ENCODE measurements around the gene STXBP6.

The STXBP6 gene

GRCh38 chr14:25049568-25050268 lies at the start of gene STXBP6:
Gene STXBP6, minus strand, starts transcription at chr14:25050147. Its CDS starts 75,329 bp downstream, at chr14:24974818.
- H3K27ac ChIP-seq: no peak within 1 kb of the TSS
- no peak for DNase-seq (ENCODE audit: low read depth, low spot score)

GRCh38 chr14:25097120-25097519 lies 47.2 kb upstream of the STXBP6 start:
- no peak overlapping the region for H3K27ac ChIP-seq
- no peak for DNase-seq (ENCODE audit: low read depth, low spot score)

GRCh38 chr14:25095736-25096437 lies 45.9 kb upstream of the STXBP6 start:
- DNase-seq (ENCODE audit: low read depth, low spot score): no peak
- no peak overlapping the region for H3K27ac ChIP-seq

DNA sequence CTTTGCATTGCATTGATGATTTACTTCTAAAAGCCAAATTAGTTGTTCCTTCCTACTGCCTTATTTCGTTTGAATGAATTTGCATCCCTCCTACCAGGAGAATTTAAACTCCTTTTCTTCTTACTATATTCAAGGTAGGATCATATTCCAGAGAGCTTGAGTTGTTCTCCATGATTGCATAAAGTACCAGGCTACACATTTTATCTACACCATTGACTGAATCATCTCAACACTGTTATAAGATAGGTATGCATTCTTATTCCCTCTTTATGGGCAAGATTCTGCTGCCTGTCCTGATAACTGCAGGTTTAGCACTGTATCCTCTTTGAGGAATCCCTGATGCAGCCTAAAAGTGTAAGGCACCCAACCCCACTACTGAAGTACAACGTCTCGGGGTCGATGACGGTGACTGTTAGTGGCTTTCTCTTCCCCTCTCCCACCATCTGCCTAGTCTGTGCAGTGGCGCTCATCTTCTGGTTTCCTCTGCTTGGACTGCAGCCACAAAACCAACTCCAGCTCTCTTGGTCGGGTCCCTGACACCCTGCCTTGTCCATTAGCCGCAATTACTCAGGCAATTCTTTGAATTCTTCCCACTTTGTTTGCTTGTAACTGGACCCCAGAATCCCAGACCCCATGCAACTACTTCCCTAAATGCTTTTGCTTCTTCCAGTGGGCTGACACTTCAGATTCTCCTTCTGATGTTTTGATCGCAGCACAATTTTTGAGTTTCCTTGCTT lies 44.4 kb upstream of the STXBP6 start:
- no peak overlapping the region for H3K27ac ChIP-seq
- no peak for DNase-seq (ENCODE audit: low read depth, low spot score)

DNA sequence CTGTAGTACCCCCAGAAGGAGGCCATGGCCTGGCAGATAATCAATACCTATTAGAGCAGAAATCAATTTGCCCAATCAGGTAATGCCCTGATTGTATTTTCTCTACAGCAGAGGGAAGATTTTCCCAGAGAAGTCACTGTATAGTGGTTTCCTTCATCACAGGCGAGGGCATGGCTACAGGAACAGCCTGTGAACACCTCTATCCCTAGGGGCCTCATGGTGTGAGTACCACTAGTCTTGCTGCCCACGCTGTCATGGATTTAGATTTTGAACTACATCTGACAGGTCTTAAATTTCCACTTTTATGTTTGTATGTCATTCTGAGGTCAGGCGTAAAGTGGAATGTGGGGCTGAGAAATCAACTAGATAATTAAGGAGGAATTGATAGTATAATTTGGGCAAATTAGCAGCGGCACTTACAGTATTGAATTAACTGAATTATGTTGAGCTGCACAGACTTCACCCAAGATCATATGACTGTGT lies 42.4 kb upstream of the STXBP6 start:
- no peak overlapping the region for H3K27ac ChIP-seq
- DNase-seq (ENCODE audit: low read depth, low spot score): no peak

GRCh38 chr14:25090716-25091454 lies 40.9 kb upstream of the STXBP6 start:
- H3K27ac ChIP-seq: peak overlapping the region; percentile 58
- peak; percentile 55 for DNase-seq (ENCODE audit: low read depth, low spot score)

DNA sequence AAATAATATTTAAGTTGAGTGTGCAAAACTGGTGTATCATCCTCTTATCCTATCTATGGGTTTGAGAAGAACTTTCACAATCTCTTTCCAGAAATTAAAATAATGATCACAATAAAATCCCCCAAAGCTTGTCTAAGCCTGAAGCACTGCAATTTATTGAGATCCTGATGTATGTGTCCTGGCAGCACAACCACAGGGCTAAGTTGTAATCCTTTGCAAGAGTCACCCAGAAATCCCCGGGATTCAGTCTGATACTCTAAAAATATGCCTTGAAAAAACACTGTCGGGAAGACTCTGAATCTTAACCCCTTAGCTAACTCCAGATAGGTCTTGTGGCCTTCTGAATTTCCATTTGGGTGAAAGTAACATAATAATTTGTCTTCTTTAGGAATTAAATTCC lies 40.3 kb upstream of the STXBP6 start:
- H3K27ac ChIP-seq: no peak overlapping the region
- DNase-seq (ENCODE audit: low read depth, low spot score): no peak

GRCh38 chr14:25089496-25089895 lies 39.5 kb upstream of the STXBP6 start:
- no peak for DNase-seq (ENCODE audit: low read depth, low spot score)
- H3K27ac ChIP-seq: no peak overlapping the region

GRCh38 chr14:25086821-25087396 lies 37.0 kb upstream of the STXBP6 start:
- no peak overlapping the region for H3K27ac ChIP-seq
- no peak for DNase-seq (ENCODE audit: low read depth, low spot score)

DNA sequence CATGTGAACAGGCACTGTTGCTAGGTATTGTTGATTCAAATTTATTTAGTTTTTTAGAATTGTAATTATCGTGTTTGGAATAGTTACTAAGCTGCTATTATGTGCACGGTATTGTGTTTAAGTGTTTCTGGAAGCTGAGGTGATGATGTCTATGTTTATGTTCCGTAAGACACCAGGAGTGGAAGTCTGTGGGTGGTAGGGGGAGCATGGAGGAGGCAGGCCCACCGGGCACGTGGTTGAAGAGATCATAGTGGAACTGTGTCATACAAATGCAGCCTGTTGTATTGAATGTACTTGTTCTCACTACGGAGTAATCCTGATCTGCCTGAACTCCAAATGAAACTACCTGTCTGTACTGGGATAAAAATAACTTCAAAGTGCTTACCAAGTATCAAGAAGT lies 36.1 kb upstream of the STXBP6 start:
- DNase-seq (ENCODE audit: low read depth, low spot score): no peak
- H3K27ac ChIP-seq: no peak overlapping the region

DNA sequence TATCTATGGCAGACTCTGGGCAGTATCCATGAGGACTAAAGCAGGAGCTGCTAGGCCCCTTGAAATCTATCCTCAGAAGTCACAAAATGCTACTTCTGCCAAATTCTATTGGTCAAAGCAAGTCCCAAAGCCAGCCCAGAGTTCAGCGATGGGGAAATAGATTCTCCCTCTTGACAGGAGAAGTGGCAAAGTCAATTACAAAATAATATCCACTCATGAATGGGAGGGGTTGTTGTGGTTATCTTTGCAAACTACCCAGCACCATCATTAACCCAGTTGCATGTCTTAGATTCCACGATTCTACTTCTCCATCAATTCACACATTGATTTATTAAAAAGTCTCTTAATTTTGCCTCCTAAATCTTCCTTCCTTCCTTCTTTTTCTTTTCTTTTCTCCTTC lies 30.7 kb upstream of the STXBP6 start:
- no peak for DNase-seq (ENCODE audit: low read depth, low spot score)
- H3K27ac ChIP-seq: no peak overlapping the region

DNA sequence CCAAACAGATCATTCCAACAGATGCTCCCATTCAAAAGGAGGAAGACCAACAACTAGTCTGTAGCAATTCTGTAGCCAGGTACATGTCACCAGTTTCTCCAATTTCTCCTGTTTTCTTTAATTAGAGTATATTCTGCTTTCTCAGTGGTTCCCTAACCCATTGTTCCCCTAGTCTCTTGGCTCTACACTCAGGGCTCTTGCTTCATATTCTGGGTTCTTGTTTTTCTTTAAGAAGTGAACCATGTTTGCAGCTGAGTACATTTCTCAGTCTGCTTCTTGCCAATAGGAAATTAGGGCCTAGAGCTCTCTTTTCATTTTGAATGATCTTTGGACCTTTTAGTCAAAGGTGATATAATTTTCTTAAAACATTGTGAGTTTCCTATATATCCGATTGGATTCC lies 29.4 kb upstream of the STXBP6 start:
- H3K27ac ChIP-seq: no peak overlapping the region
- no peak for DNase-seq (ENCODE audit: low read depth, low spot score)

DNA sequence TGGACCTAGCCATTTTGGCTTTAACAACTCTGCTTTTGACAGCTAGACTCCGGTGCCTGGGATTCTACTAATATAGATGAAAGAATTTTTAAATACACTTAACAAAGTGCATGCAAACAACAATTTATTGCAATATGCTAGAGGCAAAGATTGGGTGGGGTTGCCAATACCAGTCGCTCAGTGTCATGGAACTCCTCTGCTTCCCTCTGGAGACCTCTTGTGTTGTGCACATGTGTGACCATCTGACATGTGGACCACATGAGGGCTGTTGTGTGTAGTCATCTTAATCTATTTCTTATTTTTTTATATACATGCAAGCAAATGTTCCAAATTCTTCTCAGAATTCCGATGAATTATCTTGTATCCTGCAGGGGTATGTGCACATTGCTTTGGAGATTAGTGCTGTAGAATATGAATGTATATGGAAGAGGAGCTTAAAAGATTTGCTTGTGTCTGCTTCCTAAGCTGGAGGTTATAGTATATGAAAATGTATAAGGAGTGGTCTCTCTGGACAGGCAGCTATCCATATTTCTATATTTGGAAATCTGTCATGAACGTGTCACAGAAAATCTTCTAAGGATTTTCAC lies 24.2 kb upstream of the STXBP6 start:
- no peak overlapping the region for H3K27ac ChIP-seq
- DNase-seq (ENCODE audit: low read depth, low spot score): no peak

GRCh38 chr14:25069879-25070278 lies 19.9 kb upstream of the STXBP6 start:
- DNase-seq (ENCODE audit: low read depth, low spot score): no peak
- H3K27ac ChIP-seq: no peak overlapping the region

- H3K27ac ChIP-seq: no peak overlapping the region
- DNase-seq (ENCODE audit: low read depth, low spot score): no peak
Measured at GRCh38 chr14:25067600-25067999, 17.7 kb upstream of the STXBP6 start.

DNA sequence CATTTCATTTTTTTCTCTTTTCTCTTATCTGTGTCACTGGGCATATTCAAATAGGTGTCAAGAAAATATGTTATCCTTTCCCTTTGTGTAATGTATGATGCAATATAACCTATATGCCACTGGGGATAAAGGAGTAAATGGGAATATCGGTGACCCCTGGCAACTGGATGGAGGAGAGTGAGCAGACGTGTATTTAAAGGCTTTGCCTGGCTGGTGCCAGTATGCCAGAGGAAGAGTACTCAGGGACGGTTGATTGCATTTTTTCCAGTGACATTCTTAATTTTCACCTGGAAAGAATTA lies 12.0 kb upstream of the STXBP6 start:
- DNase-seq (ENCODE audit: low read depth, low spot score): no peak
- no peak overlapping the region for H3K27ac ChIP-seq

GRCh38 chr14:25056688-25057078 lies 6.7 kb upstream of the STXBP6 start:
- no peak for DNase-seq (ENCODE audit: low read depth, low spot score)
- H3K27ac ChIP-seq: no peak overlapping the region

- no peak for DNase-seq (ENCODE audit: low read depth, low spot score)
- H3K27ac ChIP-seq: no peak overlapping the region
Measured at GRCh38 chr14:25055992-25056687, 6.2 kb upstream of the STXBP6 start.

DNA sequence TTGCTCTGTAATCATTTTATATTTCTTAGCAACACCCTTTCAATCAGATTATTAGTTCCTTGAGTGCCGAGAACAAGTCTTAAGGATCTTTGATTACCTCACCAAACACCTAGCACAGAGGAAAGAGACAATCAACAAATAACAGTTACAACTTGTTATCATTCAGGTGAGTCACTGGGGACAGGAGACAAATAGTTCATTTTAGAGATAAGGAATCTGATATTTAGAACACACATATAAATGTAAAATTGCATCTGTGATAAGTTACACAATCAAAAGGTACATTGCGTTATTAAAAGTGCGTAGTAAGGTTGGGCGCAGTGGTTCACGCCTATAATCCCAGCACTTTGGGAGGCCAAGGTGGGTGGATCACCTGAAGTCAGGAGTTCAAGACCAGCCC lies 5.1 kb upstream of the STXBP6 start:
- no peak for DNase-seq (ENCODE audit: low read depth, low spot score)
- no peak overlapping the region for H3K27ac ChIP-seq

Measured in epithelial cell of prostate (primary cell).